Calu3 (cell line): ENCODE results near the gene TOR3A. TPM values are rescaled to one million over a fixed set of nuclear protein-coding genes. Genes with fewer than 3 reads are reported as not detected.
A peak's percentile ranks its signal among the peaks of the same experiment; 100 is the strongest.
"Not testable (repeated sequence)": the region's sequence is repeated elsewhere in the genome, so short reads cannot be mapped to it uniquely, and the experiment has no call there.

Experiments used
- BruUV-seq: library from RNA; stranded (reverse); fragments of 400-500 nt; replicated peaks from 2 replicates; lab custom pipeline; 2021; lab: Mats Ljungman, UMichigan
- CTCF ChIA-PET: fragments of 300-600 bp; sonication (Branson Sonifier 250); formaldehyde crosslinking; loops from one replicate; lab custom pipeline; 2022; ENCODE audit warnings: antibody characterized with exemption; lab: Charles Lee
- DNase-seq: peaks from one replicate; pipeline ENCODE4 v3.0.0; 2022
- H3K27ac Mint-ChIP-seq: one replicate; pipeline ENCODE4 v1.8.0; 2022; ENCODE audit warnings: mixed read lengths; ENCODE audit not compliant: unreplicated experiment
- H3K27me3 Mint-ChIP-seq: one replicate; pipeline ENCODE4 v1.8.0; 2022; ENCODE audit warnings: mixed read lengths; ENCODE audit not compliant: unreplicated experiment
- H3K36me3 Mint-ChIP-seq: one replicate; pipeline ENCODE4 v1.8.0; 2022; ENCODE audit warnings: mild to moderate bottlenecking, moderate library complexity, mixed read lengths; ENCODE audit not compliant: insufficient read depth, unreplicated experiment
- H3K4me1 Mint-ChIP-seq: one replicate; pipeline ENCODE4 v1.8.0; 2022; ENCODE audit warnings: mild to moderate bottlenecking, low read depth, mixed read lengths; ENCODE audit not compliant: unreplicated experiment
- H3K4me3 Mint-ChIP-seq: one replicate; pipeline ENCODE4 v1.8.0; 2022; ENCODE audit warnings: mild to moderate bottlenecking, low read depth, moderate library complexity, mixed read lengths; ENCODE audit not compliant: unreplicated experiment
- H3K9me3 Mint-ChIP-seq: one replicate; pipeline ENCODE4 v1.8.0; 2022; ENCODE audit warnings: low read depth, mixed read lengths; ENCODE audit not compliant: unreplicated experiment
- CTCF ChIP-seq: fragments of 200-600 bp; IDR thresholded peaks from one replicate; pipeline ENCODE4 v1.8.0; 2022; ENCODE audit warnings: antibody characterized with exemption; ENCODE audit not compliant: unreplicated experiment
- intact Hi-C: fragments of 100-400 bp; cut with micrococcal nuclease; formaldehyde crosslinking; loops from one replicate; pipeline ENCODE4 v1.10.0; 2022; ENCODE audit not compliant: unreplicated experiment
- total RNA-seq: library from RNA; stranded (reverse); gene quantifications from 2 replicates; pipeline ENCODE4 v1.2.3, GENCODE V29; 2022

Gene TOR3A
- total RNA-seq, 1 experiment from 2014 or later, result 38.8 TPM

DNA sequence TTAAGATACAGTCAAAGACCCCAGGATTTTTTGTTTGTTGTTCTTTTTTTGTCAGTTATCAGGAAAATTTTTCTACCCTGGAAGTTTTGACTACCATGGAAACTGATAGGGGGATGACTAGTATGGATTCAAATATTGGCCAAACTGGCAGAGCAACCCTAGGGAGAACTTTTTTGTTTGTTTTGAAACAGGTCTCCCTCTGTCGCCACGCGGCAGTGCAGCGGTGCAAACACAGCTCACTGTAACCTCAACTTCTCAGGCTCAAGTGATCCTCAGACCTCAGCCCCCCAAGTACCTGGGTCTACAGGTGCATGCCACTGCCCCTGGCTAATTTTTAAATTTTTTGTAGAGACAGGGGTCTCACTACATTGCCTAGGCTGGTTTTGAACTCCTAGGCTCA, 46.6 kb downstream of the TOR3A start:
- TF ChIP-seq CTCF, result no peak
- Mint-ChIP-seq H3K27ac (peak overlapping the region; percentile 91), H3K27me3 (no peaks in the 10 kb centered on the region), H3K36me3 (peaks cover 83% of the 10 kb centered on the region), H3K4me1 (peaks cover 85% of the 10 kb centered on the region), H3K4me3 (peak overlapping the region; percentile 51), H3K9me3 (no peaks in the 10 kb centered on the region)
- intact Hi-C loops, result loop anchor here (2.0 to 5.0 kb wide), 2 partner anchors 36 to 49 kb away; no protein-coding TSS in a partner anchor
- no TSS peak for BruUV-seq
- CTCF ChIA-PET, result interaction anchor here (0.6 to 1.8 kb wide), 6 partner anchors 9 to 384 kb away, joined by 3 to 5 read pairs (median 4); no protein-coding TSS in a partner anchor
- DNase-seq, result peak; percentile 70

DNA sequence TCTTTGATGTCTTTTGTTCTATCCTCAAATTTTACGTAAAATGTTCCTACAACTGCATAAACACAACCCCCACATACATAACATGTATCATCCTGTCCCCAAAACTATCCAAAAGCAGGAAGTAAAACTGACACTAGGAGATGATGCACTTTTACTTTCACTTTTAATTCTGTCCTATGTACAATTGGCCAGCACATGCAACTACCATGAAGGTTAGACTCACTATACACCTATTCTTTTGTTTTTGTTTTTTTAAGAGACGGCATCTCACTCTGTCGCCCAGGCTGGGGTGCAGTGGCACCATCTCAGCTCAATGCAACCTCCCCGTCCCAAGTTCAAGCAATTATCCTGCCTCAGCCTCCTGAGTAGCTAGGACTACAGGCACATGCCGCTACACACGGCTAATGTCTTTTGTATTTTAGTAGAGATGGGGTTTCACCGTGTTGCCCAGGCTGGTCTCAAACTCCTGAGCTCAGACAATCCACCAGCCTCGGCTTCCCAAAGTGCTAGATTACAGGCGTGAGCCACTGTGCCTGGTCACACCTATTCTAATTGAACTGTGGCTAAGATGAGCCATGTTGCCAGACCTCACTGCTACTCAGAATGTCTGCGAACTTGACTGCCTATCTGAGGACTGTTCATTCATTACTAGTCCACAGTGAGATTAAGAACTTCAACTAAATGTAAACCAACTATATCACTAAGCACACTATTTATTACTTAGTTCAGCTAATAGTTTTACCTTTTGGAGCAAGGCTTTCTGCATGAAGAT, 48.0 kb downstream of the TOR3A start:
- H3K4me1 Mint-ChIP-seq, result peaks cover 89% of the 10 kb centered on the region
- CTCF ChIA-PET, result interaction anchor here (0.6 to 1.8 kb wide), 4 partner anchors 8 to 88 kb away, joined by 3 to 4 read pairs (median 4); no protein-coding TSS in a partner anchor
- BruUV-seq, result no TSS peak
- peak overlapping the region; percentile 51 for H3K4me3 Mint-ChIP-seq
- peaks cover 77% of the 10 kb centered on the region for H3K36me3 Mint-ChIP-seq
- no peak for TF ChIP-seq CTCF
- no peaks in the 10 kb centered on the region for H3K27me3 Mint-ChIP-seq
- DNase-seq, result no peak
- H3K27ac Mint-ChIP-seq, result peak overlapping the region; percentile 91
- H3K9me3 Mint-ChIP-seq, result no peaks in the 10 kb centered on the region
- intact Hi-C loops, result loop anchor here (2.0 to 5.0 kb wide), 2 partner anchors 35 to 47 kb away; no protein-coding TSS in a partner anchor

GRCh38 chr1:179135168-179135567, 53.3 kb downstream of the TOR3A start:
- H3K27me3 Mint-ChIP-seq, H3K4me3 Mint-ChIP-seq, H3K9me3 Mint-ChIP-seq, intact Hi-C loops, CTCF ChIA-PET, H3K27ac Mint-ChIP-seq, DNase-seq, BruUV-seq: not testable (repeated sequence)
- Mint-ChIP-seq H3K4me1 (peaks cover 65% of the 10 kb centered on the region), H3K36me3 (peaks cover 46% of the 10 kb centered on the region)

GRCh38 chr1:179135707-179136106, 53.8 kb downstream of the TOR3A start:
- H3K27me3 Mint-ChIP-seq, DNase-seq, BruUV-seq, intact Hi-C loops, H3K9me3 Mint-ChIP-seq, H3K4me3 Mint-ChIP-seq, CTCF ChIA-PET, H3K27ac Mint-ChIP-seq: not testable (repeated sequence)
- Mint-ChIP-seq H3K4me1 (peaks cover 65% of the 10 kb centered on the region), H3K36me3 (peaks cover 45% of the 10 kb centered on the region)

- no peak for TF ChIP-seq CTCF
- H3K4me1 Mint-ChIP-seq, result peaks cover 48% of the 10 kb centered on the region
- H3K9me3 Mint-ChIP-seq, result peaks cover 4% of the 10 kb centered on the region
- peak overlapping the region; percentile 33 for H3K27ac Mint-ChIP-seq
- no TSS peak for BruUV-seq
- CTCF ChIA-PET, result interaction anchor here (1.0 to 1.2 kb wide), 2 partner anchors 9 to 17 kb away, joined by 3 to 4 read pairs; no protein-coding TSS in a partner anchor
- intact Hi-C loops, result no loop called here
- DNase-seq, result peak; percentile 23
- peak overlapping the region; percentile 54 for H3K4me3 Mint-ChIP-seq
- peaks cover 38% of the 10 kb centered on the region for H3K36me3 Mint-ChIP-seq
- no peaks in the 10 kb centered on the region for H3K27me3 Mint-ChIP-seq
Measured at GRCh38 chr1:179137617-179138255, 55.9 kb downstream of the TOR3A start.

DNA sequence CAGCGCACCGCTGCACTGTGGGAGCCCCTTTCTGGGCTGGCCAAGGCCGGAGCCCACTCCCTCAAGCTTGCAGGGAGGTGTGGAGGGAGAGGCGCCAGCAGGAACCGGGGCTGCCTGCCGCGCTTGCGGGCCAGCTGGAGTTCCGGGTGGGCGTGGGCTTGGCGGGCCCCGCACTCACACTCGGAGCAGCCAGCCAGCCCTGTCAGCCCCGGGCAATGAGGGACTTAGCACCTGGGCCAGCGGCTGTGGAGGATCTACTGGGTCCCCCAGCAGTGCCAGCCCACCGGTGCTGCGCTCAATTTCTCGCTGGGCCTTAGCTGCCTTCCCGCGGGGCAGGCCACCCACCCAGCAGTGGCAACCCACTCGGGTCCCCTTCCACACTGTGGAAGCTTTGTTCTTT, 56.9 kb downstream of the TOR3A start:
- H3K27ac Mint-ChIP-seq, result peak overlapping the region; percentile 33
- H3K4me1 Mint-ChIP-seq, result peaks cover 38% of the 10 kb centered on the region
- CTCF ChIA-PET, intact Hi-C loops, H3K27me3 Mint-ChIP-seq, DNase-seq, BruUV-seq, H3K9me3 Mint-ChIP-seq: not testable (repeated sequence)
- peak overlapping the region; percentile 54 for H3K4me3 Mint-ChIP-seq
- peaks cover 42% of the 10 kb centered on the region for H3K36me3 Mint-ChIP-seq
